ENCODE results near the gene FLVCR1. TPM values are rescaled to one million over a fixed set of nuclear protein-coding genes. Genes with fewer than 3 reads are reported as not detected.
"Not testable (repeated sequence)": the region's sequence is repeated elsewhere in the genome, so short reads cannot be mapped to it uniquely, and the experiment has no call there.

FLVCR1 gene
- total RNA-seq, 1 donor from 2014 or later = 6.7 TPM

GRCh38 chr1:212860713-212861581 lies 2.9 kb downstream of the FLVCR1 start:
- DNase-seq (ENCODE audit: low spot score) = no peak

DNA sequence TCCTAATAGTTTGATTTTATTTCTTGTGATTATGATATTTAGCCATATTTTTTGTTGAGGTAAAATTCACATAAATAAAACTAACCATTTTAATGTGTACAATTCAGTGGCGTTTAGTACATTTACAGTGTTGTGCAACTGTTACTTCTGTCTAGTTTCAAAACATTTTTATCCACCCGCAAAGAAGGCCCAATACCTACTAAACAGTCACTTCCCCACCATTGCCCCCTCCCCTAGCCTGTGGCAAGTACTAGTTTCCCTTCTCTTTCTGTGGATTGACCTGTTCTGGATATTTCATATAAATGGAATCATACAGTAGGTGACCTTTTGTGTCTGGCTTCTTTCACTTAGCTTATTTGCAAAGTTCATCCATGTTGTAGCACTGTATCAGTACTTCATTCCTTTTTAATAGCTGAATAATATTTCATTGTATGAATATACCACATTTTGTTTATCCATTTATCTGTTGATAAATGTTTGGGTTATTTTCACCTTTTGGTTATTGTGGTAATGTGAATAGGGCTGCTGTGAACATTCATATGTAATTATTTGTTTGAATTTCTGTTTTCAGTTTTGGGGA lies 4.1 kb downstream of the FLVCR1 start:
- DNase-seq (ENCODE audit: low spot score) = no peak

DNA sequence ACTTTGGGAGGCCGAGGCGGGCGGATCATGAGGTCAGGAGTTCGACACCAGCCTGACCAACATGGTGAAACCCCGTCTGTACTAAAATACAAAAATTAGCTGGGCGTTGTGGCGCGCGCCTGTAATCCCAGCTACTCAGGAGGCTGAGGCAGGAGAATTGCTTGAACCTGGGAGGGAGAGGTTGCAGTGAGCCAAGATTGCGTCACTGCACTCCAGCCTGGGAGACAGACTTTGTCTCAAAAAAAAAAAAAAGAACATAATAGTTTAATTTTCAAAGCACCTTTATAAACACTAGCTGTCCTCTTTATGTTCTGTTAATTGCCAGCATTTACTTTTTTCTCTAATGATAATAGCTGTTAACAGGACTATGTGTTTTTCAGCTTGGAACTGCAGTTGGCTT lies 5.3 kb downstream of the FLVCR1 start:
- not testable (repeated sequence) for DNase-seq (ENCODE audit: low spot score)

- no peak for DNase-seq (ENCODE audit: low spot score)
Measured at GRCh38 chr1:212864201-212864600, 6.1 kb downstream of the FLVCR1 start.

DNA sequence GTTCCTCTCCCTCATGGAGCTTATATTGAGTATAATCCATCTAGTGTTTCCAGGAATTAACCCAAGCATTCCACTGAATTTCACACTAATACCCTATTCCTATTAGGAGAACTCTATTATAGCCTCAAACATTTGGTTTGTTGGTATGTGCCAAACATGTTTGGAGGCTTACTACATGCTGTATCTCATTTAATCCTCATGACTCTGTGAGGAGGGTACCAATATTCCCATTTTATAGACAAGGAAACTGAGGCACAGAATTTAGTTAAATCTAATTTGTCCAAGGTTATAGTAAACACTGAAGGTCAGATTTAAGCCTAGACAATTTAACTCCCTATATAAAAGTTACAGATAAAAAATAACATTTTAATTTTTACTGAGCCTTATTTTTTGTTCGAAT lies 9.1 kb downstream of the FLVCR1 start:
- no peak for DNase-seq (ENCODE audit: low spot score)

GRCh38 chr1:212871976-212872375 lies 13.9 kb downstream of the FLVCR1 start:
- DNase-seq (ENCODE audit: low spot score) = no peak

GRCh38 chr1:212873518-212873917 lies 15.4 kb downstream of the FLVCR1 start:
- no peak for DNase-seq (ENCODE audit: low spot score)

GRCh38 chr1:212878418-212878817 lies 20.3 kb downstream of the FLVCR1 start:
- DNase-seq (ENCODE audit: low spot score) = no peak

- DNase-seq (ENCODE audit: low spot score) = no peak
Measured at GRCh38 chr1:212879947-212880690, 22.0 kb downstream of the FLVCR1 start.

DNA sequence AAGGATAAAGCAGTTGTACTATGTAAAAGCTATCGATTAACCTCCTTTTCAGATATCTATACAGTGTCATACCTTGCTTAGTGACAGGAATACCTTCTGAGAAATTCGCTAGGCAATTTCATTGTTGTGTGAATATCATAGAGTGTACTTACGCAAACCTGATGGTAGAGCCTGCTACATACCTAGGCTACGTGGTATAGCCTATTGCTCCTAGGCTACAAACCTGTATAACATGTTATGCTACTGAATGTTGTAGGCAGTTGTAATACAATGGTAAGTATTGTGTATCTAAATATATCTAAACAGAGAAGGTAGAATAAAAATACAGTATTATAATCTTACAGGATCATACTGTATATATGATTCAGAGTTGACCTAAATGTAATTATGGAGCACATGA lies 26.5 kb downstream of the FLVCR1 start:
- no peak for DNase-seq (ENCODE audit: low spot score)

DNA sequence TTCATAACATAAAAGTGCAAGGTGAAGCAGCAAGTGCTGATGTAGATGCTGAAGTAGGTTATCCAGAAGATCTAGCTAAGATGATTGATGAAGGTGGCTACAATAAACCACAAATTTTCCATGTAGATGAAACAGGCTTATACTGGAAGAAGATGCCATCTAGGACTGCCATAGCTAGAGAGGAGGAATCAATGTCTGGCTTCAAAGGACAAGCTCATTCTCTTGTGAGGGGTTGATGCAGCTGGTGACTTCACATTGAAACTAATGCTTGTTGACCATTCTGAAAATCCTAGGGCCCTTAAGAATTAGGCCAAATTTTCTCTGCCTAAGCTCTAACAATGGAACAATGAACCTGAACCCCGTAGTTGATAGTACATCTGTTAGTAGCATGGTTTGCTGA lies 34.0 kb downstream of the FLVCR1 start:
- no peak for DNase-seq (ENCODE audit: low spot score)

DNA sequence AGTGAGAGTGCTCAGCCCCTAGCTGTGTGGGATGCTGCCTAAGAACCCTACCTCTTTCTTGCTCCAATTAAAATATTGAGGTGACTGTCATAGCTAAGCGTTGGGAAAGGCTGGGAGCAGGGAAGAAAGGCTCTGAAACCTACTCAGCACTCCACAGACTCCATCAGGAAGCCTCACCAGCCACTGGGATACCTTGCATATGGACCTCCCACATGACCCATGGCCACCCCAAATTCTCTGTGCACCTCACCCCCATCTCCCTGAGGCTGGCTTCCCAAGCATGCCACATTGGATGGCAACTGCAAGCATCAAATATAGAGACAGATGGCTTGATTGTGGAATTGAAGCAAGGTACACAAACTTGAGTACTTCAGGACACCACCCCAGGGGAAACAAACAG lies 41.8 kb downstream of the FLVCR1 start:
- no peak for DNase-seq (ENCODE audit: low spot score)

GRCh38 chr1:212901290-212901689 lies 43.2 kb downstream of the FLVCR1 start:
- DNase-seq (ENCODE audit: low spot score) = no peak

- DNase-seq (ENCODE audit: low spot score) = no peak
Measured at GRCh38 chr1:212902054-212902453, 44.0 kb downstream of the FLVCR1 start.

GRCh38 chr1:212903664-212904063 lies 45.6 kb downstream of the FLVCR1 start:
- no peak for DNase-seq (ENCODE audit: low spot score)

DNA sequence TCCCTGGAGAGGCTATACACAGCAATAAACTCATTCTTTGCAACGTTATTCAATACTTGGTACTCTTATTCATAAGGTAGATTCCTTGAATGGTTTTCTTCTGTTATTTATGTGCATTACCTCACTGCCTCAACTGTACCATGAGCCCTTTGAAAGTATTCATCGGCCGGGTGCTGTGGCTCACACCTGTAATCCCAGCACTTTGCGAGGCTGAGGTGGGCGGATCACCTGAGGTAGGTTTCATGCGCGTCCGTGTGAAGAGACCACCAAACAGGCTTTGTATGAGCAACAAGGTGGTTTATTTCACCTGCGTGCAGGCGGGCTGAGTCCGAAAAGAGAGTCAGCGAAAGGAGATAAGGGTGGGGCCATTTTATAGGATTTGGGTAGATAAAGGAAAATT lies 50.0 kb downstream of the FLVCR1 start:
- DNase-seq (ENCODE audit: low spot score) = not testable (repeated sequence)

- DNase-seq (ENCODE audit: low spot score) = no peak
Measured at GRCh38 chr1:212908971-212909370, 50.9 kb downstream of the FLVCR1 start.

- no peak for DNase-seq (ENCODE audit: low spot score)
Measured at GRCh38 chr1:212909652-212910063, 51.6 kb downstream of the FLVCR1 start.

GRCh38 chr1:212910213-212910612 lies 52.1 kb downstream of the FLVCR1 start:
- DNase-seq (ENCODE audit: low spot score) = not testable (repeated sequence)

GRCh38 chr1:212913638-212914037 lies 55.6 kb downstream of the FLVCR1 start:
- DNase-seq (ENCODE audit: low spot score) = not testable (repeated sequence)

- not testable (repeated sequence) for DNase-seq (ENCODE audit: low spot score)
Measured at GRCh38 chr1:212914110-212914509, 56.0 kb downstream of the FLVCR1 start.

DNA sequence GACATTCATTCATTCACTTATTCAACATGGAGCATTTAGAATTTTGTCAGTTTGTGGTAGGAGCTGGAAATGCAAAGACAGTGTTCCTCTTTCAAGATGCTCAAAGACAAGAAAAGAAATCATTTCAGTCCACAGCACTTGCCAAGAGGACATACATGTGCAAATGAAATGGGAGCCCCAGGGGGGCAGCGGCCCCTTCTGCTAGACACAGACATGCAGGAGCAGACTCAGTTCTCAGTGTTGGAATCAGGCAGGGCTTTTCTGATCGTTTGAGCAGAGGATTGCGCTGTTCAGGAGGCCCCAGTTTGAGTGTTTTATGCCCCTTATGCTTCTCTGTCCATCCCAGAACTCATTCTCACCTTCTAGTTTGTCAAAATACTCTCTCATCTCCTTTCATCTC lies 56.7 kb downstream of the FLVCR1 start:
- DNase-seq (ENCODE audit: low spot score) = no peak

Measured in mesenteric fat pad (tissue), 1 donor.